ENCODE results near the gene TTYH1.

Gene TTYH1

DNA sequence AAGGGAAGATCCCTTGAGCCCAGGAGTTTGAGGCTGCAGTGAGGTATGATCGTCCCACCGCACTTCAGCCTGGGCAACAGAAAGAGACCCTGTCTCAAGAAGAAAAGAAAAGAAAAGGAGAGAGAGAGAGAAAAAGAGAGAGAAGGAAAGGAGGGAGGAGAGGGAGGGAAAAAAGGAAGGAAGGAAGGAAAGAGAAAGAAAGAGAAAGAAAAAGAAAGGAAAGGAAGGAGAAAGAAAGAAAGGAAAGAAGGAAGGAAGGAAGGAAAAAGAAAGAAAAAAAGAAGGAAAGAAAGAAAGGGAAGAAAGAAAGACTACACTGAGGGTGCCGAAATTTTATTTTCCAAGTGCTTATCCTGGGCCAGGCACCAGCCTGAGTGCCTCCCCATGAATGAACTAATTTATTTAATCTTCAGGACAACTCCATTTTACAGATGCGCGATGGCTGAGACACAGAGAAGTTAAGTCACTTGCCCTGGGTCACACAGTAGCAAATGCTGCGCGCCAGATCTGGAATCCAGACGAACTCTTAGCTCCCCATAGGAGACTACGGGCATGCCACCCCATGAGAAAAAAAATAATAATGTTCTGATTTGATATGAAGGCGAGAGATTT, 55.1 kb downstream of the TTYH1 start:
- no peaks in the 10 kb centered on the region for H3K79me2 ChIP-seq (ENCODE audit: low read length)
- 0 out of 2 replicates have a peak, but pooled peaks cover 5% of the 10 kb centered on the region for H3K4me1 ChIP-seq (ENCODE audit: low read length)
- no peak overlapping the region for H3K27ac ChIP-seq (ENCODE audit: low read length)
- H3K27me3 ChIP-seq (ENCODE audit: low read depth, low read length) = peaks cover 24% of the 10 kb centered on the region
- TF ChIP-seq, protein P1, sequence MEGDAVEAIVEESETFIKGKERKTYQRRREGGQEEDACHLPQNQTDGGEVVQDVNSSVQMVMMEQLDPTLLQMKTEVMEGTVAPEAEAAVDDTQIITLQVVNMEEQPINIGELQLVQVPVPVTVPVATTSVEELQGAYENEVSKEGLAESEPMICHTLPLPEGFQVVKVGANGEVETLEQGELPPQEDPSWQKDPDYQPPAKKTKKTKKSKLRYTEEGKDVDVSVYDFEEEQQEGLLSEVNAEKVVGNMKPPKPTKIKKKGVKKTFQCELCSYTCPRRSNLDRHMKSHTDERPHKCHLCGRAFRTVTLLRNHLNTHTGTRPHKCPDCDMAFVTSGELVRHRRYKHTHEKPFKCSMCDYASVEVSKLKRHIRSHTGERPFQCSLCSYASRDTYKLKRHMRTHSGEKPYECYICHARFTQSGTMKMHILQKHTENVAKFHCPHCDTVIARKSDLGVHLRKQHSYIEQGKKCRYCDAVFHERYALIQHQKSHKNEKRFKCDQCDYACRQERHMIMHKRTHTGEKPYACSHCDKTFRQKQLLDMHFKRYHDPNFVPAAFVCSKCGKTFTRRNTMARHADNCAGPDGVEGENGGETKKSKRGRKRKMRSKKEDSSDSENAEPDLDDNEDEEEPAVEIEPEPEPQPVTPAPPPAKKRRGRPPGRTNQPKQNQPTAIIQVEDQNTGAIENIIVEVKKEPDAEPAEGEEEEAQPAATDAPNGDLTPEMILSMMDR (IDR thresholded peaks at IDR 0.05; ENCODE audit: low read depth, low read length) = no peak
- TF ChIP-seq EZH2phosphoT487 (IDR thresholded peaks at IDR 0.05; ENCODE audit: low read depth) = no peak
- H3K9me3 ChIP-seq (ENCODE audit: insufficient read depth, low read length) = no peaks in the 10 kb centered on the region
- no peaks in the 10 kb centered on the region for H4K20me1 ChIP-seq (ENCODE audit: insufficient read depth, low read length)
- H3K4me2 ChIP-seq (ENCODE audit: low read length) = no peak overlapping the region
- H2AFZ ChIP-seq (ENCODE audit: low read depth, low read length) = no peak overlapping the region
- no peak overlapping the region for H3K9ac ChIP-seq (ENCODE audit: low read length)
- H3K4me3 ChIP-seq (ENCODE audit: low read length) = no peak overlapping the region
- H3K36me3 ChIP-seq (replicated peaks; ENCODE audit: low read depth, low read length) = no peaks in the 10 kb centered on the region

DNA sequence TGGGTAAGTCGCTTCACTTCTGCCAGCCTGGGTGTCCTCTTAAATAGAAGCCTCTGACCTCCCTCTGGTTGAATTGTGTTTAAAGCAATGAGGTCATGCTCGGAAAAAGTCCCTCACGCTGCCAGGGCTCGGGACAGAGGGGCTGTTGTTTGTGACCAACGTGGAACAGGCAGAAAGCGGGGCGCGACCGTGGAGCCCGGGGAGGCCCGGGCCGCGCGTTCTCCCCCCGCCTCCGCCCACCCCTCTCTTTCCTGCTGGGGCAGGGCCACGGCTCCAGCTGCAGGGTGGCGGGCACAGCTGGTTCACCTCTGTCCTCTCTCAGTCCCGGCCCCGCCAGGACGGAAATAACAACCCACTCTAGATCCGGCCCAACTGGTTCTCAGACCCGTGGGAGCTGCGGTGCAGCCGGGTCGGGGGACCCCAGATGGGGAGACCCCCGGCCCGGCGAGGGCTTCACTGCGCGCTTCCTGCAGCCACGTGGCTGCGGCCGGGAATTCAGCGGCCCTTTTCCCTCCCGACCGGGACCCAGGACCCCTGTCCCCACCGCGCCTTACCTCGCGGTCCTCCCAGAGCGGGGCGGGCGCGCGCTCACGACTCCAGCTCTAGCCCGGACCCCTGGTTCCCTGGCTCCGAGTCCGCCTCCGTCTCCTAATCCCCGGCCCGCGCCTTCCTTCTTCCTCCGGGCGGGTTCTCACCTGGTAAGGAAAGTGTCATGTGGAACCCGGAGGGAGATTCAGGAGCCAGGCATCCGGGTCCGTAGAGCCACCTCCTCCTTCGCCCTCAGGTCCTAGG, 55.9 kb downstream of the TTYH1 start:
- Histone ChIP-seq H3K4me1 (ENCODE audit: low read length) (0 out of 2 replicates have a peak, but pooled peaks cover 5% of the 10 kb centered on the region), H3K36me3 (replicated peaks; ENCODE audit: low read depth, low read length) (no peaks in the 10 kb centered on the region), H4K20me1 (ENCODE audit: insufficient read depth, low read length) (no peaks in the 10 kb centered on the region), H3K79me2 (ENCODE audit: low read length) (no peaks in the 10 kb centered on the region), H3K27me3 (ENCODE audit: low read depth, low read length) (peaks cover 24% of the 10 kb centered on the region), H2AFZ (ENCODE audit: low read depth, low read length) (no peak overlapping the region), H3K9ac (ENCODE audit: low read length) (no peak overlapping the region), H3K4me2 (ENCODE audit: low read length) (no peak overlapping the region), H3K4me3 (ENCODE audit: low read length) (no peak overlapping the region), H3K27ac (ENCODE audit: low read length) (no peak overlapping the region), H3K9me3 (ENCODE audit: insufficient read depth, low read length) (no peaks in the 10 kb centered on the region)
- TF ChIP-seq EZH2phosphoT487 (IDR thresholded peaks at IDR 0.05; ENCODE audit: low read depth) = no peak
- TF ChIP-seq, protein P1 (IDR thresholded peaks at IDR 0.05; ENCODE audit: low read depth, low read length) = no peak

DNA sequence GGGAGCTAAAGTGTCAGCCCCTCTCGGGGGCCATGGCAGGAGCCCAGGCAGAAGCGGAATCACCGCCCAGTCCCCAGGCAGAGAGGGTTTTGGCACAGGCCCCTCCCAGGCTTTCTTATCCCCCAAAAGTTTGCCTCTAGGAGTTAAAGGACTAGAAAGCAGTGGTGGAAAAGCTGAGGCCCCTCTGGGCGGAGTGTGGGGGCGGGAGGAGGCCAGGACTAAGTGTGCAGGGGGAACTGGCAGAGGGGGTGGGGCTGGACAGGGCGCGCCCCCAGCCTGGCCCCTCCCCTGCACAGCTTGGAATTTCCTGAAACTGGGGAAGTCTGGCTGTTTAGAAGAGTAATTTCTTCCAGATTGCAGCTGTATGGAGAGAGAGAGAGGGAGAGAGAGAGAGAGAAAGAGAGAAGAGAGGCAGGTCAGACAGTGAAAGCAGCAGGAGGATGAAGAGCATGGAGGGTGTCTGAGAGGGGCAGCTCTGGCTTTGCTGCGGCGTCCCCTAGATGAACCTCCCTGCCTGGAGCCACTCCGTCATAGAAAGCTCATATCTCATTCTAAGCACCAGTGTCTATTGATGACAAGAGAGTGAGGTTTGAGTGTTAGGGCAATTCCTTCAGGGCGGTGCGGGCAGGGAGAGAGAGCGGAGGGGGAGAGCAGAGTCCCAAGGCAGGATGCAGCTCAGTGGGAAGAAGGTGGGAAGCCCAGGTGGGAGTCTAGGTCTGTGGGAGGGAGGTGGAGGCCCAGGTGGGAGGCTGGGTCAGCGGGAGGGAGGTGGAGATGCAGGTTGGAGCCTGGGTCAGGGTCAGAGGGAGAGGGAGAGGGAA, 58.0 kb downstream of the TTYH1 start, which contains the start of gene CDC42EP5:
CDC42EP5 (minus strand) TSS at position 226 of the 821 bp plus-strand sequence. CDS start 7,749 bp downstream, outside the sequence.
- no peaks in the 10 kb centered on the region for H3K79me2 ChIP-seq (ENCODE audit: low read length)
- 0 out of 2 replicates have a peak, but pooled peaks cover 5% of the 10 kb centered on the region for H3K4me1 ChIP-seq (ENCODE audit: low read length)
- H2AFZ ChIP-seq (ENCODE audit: low read depth, low read length) = 0 out of 2 replicates have a peak within 1 kb of the TSS, but pooled peaks have one; percentile 33
- no peaks in the 10 kb centered on the region for H3K9me3 ChIP-seq (ENCODE audit: insufficient read depth, low read length)
- H3K27me3 ChIP-seq (ENCODE audit: low read depth, low read length) = peaks cover 34% of the 10 kb centered on the region
- H3K27ac ChIP-seq (ENCODE audit: low read length) = no peak within 1 kb of the TSS
- no peak for TF ChIP-seq EZH2phosphoT487 (IDR thresholded peaks at IDR 0.05; ENCODE audit: low read depth)
- TF ChIP-seq, protein P1 (IDR thresholded peaks at IDR 0.05; ENCODE audit: low read depth, low read length) = no peak
- H3K9ac ChIP-seq (ENCODE audit: low read length) = no peak within 1 kb of the TSS
- H3K4me2 ChIP-seq (ENCODE audit: low read length) = no peak within 1 kb of the TSS
- no peaks in the 10 kb centered on the region for H4K20me1 ChIP-seq (ENCODE audit: insufficient read depth, low read length)
- H3K4me3 ChIP-seq (ENCODE audit: low read length) = no peak within 1 kb of the TSS
- H3K36me3 ChIP-seq (replicated peaks; ENCODE audit: low read depth, low read length) = no peaks in the 10 kb centered on the region
